Subcutaneous adipose tissue (tissue), 4 donors: ENCODE results near the gene GABRB1. TPM values are rescaled to one million over a fixed set of nuclear protein-coding genes. Genes with fewer than 3 reads are reported as not detected.

Experiments used
- total RNA-seq, 4 donors: library from RNA; depleted of rRNA; stranded (reverse); fragments of >200 nt; gene quantifications; one replicate each; pipeline ENCODE4 v1.1.0, GENCODE V29; 2016
- TF ChIP-seq, protein P1 (sequence below): fragments of 450-650 bp; IDR thresholded peaks from one replicate; pipeline ENCODE4 v1.5.1; 2016; ENCODE audit warnings: low read depth, mild to moderate bottlenecking, control low read depth, antibody characterized with exemption, moderate library complexity

The GABRB1 gene
- total RNA-seq, 4 donors from 2014 or later: not detected

DNA sequence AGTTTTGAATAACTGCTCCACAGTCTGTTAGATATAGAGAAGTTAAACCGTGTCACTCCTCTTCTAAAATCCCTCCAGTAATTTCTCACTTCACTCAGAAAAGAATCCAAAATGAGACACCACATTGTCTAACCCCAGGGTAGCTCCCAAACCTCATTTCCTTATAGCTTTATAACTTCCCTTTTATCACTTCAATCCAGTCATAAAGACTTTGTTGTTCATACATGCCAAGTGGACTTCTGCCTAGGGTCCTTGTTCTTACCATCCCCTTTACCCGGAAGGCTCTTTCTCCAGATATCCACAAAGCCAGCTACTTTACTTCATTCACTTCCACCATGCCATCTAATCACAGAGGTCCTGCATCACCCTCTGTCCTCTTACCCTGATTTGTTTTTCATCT is 156.2 kb downstream of the GABRB1 start:
- TF ChIP-seq, protein P1, sequence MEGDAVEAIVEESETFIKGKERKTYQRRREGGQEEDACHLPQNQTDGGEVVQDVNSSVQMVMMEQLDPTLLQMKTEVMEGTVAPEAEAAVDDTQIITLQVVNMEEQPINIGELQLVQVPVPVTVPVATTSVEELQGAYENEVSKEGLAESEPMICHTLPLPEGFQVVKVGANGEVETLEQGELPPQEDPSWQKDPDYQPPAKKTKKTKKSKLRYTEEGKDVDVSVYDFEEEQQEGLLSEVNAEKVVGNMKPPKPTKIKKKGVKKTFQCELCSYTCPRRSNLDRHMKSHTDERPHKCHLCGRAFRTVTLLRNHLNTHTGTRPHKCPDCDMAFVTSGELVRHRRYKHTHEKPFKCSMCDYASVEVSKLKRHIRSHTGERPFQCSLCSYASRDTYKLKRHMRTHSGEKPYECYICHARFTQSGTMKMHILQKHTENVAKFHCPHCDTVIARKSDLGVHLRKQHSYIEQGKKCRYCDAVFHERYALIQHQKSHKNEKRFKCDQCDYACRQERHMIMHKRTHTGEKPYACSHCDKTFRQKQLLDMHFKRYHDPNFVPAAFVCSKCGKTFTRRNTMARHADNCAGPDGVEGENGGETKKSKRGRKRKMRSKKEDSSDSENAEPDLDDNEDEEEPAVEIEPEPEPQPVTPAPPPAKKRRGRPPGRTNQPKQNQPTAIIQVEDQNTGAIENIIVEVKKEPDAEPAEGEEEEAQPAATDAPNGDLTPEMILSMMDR: no peak

DNA sequence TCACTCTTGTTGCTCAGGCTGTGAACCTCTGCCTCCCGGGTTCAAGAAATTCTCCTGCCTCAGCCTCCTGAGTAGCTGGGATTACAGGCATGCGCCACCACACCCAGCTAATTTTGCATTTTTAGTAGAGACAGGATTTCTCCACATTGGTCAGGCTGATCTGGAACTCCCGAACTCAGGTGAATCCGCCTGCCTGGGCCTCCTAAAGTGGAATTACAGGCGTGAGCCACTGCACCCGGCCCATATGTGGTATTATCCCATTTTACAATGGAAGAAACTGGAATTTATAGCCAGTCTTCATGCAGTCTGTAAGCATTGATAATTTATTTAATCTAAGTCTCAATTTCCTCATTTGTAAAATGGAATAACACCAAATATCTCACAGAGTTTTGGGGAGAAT is 161.8 kb downstream of the GABRB1 start:
- TF ChIP-seq, protein P1: no peak

DNA sequence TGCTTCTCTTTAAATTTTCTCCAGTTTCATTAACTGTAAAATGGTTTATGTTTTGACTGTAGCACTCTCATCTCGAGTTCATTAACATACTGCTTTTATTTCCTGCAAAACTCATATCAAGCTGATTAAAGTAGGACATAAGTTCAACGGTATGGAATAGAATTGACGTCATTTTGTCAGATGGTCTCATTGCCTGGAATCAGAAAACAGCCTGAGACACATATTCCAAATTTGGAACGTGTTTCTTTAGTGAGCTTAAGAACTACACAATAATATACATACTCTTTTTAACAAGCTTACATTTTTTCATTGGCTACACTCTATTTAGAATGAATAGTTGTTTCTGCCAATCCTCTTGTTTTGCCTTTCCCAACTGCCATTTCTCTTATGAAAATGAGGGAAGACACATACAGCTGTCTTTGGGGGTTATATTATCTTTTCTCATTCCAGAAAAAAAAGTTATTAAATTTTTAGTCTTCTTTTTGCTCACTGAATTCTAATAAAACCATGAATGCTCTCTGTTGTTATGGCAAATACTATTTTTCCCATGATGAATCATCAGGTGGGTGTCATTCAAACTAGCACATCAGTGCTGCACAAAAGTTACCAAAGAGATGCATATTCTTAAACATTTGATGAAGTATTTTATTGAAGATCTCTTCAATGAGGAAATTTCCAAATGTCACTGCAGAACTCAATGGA is 162.8 kb downstream of the GABRB1 start:
- TF ChIP-seq, protein P1: no peak

DNA sequence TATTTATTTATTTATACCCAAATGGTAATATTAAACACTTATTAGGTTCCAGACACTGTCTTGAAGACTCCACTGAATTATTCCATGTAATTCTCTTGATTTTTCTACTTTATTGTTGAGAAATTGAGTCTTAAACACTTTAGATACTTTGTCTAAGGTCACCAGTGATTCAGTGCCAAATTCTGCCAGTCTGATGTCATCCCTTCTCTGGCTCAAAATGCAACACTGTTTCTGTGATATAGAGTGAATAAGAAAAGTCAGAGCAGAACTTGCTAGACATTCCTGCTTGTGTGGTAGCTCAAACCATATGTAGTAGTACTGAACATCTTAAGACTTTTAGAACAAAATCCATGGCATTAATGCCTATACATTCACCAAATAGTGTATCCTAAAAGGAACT is 164.3 kb downstream of the GABRB1 start:
- TF ChIP-seq, protein P1: no peak

DNA sequence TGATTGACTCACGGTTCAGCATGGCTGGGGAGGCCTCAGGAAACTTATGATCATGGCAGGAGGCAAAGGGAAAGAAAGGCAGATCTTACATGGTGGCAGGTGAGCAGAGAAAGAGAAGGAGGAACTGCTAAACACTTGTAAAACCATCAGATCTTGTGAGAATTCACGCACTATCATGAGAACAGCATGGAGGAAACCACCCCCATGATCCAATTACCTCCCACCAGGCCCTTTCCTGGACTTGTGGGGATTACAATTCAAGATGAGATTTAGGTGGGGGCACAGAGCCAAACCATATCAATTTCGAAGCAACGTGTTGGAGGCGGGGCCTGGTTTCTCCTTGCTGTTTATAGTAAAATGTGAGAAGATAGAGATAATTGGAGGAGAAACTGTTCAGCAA is 167.4 kb downstream of the GABRB1 start:
- TF ChIP-seq, protein P1: no peak

DNA sequence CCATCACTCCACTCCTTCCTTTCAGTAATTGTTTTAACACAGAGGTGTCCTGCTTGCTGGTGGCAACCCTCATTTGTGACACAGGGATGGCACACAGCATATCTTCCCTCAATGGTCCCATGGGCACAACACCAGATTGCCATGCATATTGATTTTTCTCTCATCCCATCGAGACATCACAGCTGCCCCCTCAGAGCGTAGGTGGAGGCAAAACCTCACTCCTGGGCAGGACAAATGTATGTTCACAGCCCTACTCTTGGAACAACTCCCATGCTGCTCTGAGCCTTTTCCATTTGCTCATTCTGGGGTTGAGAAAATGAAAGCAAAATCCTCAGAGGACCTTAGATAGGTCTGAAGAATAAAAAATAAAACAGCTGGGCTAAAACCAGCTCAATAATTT is 172.2 kb downstream of the GABRB1 start:
- TF ChIP-seq, protein P1: no peak

DNA sequence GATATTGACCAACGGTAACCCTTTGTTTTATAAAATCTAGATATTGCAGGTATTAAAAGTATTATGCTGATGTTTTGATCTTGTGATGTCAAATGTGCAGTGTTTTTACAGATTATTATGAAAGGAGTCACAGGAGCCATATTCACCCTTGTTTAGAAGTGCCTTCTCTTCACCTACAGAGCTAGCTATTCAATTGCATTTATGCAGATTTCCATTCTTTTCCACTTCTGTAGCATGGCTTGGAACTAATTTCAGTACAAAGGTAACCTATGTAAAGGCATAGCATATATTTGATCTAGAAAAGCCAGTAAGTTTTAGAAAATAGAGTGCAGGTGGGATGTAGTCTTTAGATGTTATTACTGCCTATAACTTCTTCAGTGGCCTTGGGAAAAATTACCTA is 176.2 kb downstream of the GABRB1 start:
- TF ChIP-seq, protein P1: no peak
